ENCODE results near the gene ZNF320.

- TF ChIP-seq POLR2AphosphoS5 (IDR thresholded peaks at IDR 0.05; ENCODE audit: low read depth, low read length), result no peak
- no peak for TF ChIP-seq POLR2A (IDR thresholded peaks at IDR 0.05; ENCODE audit: low read depth, low read length)
Measured at GRCh38 chr19:52898101-52898500, 666 bp upstream of the ZNF320 start.
